A673 (cell line): ENCODE data around the gene ITLN1. TPM values are rescaled to one million over a fixed set of nuclear protein-coding genes. Genes with fewer than 3 reads are reported as not detected.

ENCODE experiments used
- BruUV-seq: library from RNA; stranded (reverse); fragments of 400-500 nt; replicated peaks from 2 replicates; lab custom pipeline; 2021; lab: Mats Ljungman, UMichigan
- CTCF ChIA-PET: fragments of 300-600 bp; sonication (Branson Sonifier 250); formaldehyde crosslinking; loops from one replicate; lab custom pipeline; 2022; ENCODE audit warnings: antibody characterized with exemption; lab: Charles Lee
- POLR2A ChIA-PET: fragments of 300-600 bp; sonication (Branson Sonifier 250); formaldehyde crosslinking; loops from one replicate; lab custom pipeline; 2022; ENCODE audit warnings: antibody characterized with exemption; ENCODE audit not compliant: low non-redundant PET; lab: Charles Lee
- DNase-seq: peaks from one replicate; pipeline ENCODE4 v3.0.0-alpha.2; 2015; ENCODE audit warnings: low spot score
- H3K27ac ChIP-seq: fragments of 200-600 bp; sonication (generic); 2 replicates; pipeline ENCODE4 v1.5.1; 2016; ENCODE audit warnings: mixed run types, low read depth, mild to moderate bottlenecking, mixed read lengths, antibody characterized with exemption, low read length; ENCODE audit not compliant: poor library complexity, severe bottlenecking
- H3K27me3 ChIP-seq: fragments of 200-600 bp; sonication (generic); replicated peaks from 2 replicates; pipeline ENCODE4 v1.6.1; 2017; ENCODE audit warnings: mixed run types, low read depth, mild to moderate bottlenecking, mixed read lengths, antibody characterized with exemption, low read length; ENCODE audit not compliant: insufficient read depth, poor library complexity
- H3K36me3 ChIP-seq: fragments of 200-600 bp; sonication (generic); 2 replicates; pipeline ENCODE4 v1.6.1; 2016; ENCODE audit warnings: mixed run types, mild to moderate bottlenecking, mixed read lengths, antibody characterized with exemption, low read length; ENCODE audit not compliant: insufficient read depth, poor library complexity, severe bottlenecking
- H3K4me1 ChIP-seq: fragments of 200-600 bp; sonication (generic); 2 replicates; pipeline ENCODE4 v1.6.1; 2017; ENCODE audit warnings: mixed run types, mild to moderate bottlenecking, mixed read lengths, antibody characterized with exemption, low read length; ENCODE audit not compliant: insufficient read depth, poor library complexity, severe bottlenecking
- H3K4me3 ChIP-seq: fragments of 200-600 bp; sonication (generic); 2 replicates; pipeline ENCODE4 v1.5.1; 2016; ENCODE audit warnings: low read depth, mixed run types, mild to moderate bottlenecking, mixed read lengths, low read length; ENCODE audit not compliant: poor library complexity, severe bottlenecking
- H3K9me3 ChIP-seq: fragments of 200-600 bp; sonication (generic); 2 replicates; pipeline ENCODE4 v1.6.1; 2016; ENCODE audit warnings: mixed run types, low read depth, mild to moderate bottlenecking, mixed read lengths, antibody characterized with exemption, low read length; ENCODE audit not compliant: poor library complexity, severe bottlenecking
- CTCF ChIP-seq: fragments of 300-800, 200-600 bp; sonication (generic); conservative IDR thresholded peaks from 2 replicates; pipeline ENCODE4 v1.5.1; 2017; ENCODE audit warnings: low read depth, mild to moderate bottlenecking, antibody characterized with exemption, low read length, moderate library complexity, mixed read lengths
- EZH2 ChIP-seq: fragments of 200-600 bp; sonication (generic); IDR thresholded peaks from 2 replicates; pipeline ENCODE4 v1.6.1; 2017; ENCODE audit warnings: borderline replicate concordance, low read depth, mild to moderate bottlenecking, mixed read lengths, antibody characterized with exemption, low read length; ENCODE audit not compliant: poor library complexity, severe bottlenecking
- intact Hi-C: fragments of 100-400 bp; cut with micrococcal nuclease; formaldehyde crosslinking; loops from one replicate; pipeline ENCODE4 v1.10.0; 2022; ENCODE audit not compliant: unreplicated experiment
- total RNA-seq: library from RNA; stranded (reverse); gene quantifications from 2 replicates; pipeline ENCODE4 v1.2.3, GENCODE V29; 2021

The ITLN1 gene
- total RNA-seq, 1 experiment from 2014 or later, result not detected

- TF ChIP-seq EZH2, result no peak
- no peak for TF ChIP-seq CTCF
- BruUV-seq, result no TSS peak
- intact Hi-C loops, result no loop called here
- Histone ChIP-seq H3K36me3 (no peaks in the 10 kb centered on the region), H3K4me3 (no peak within 1 kb of the TSS), H3K9me3 (no peaks in the 10 kb centered on the region), H3K27me3 (peaks cover 22% of the 10 kb centered on the region), H3K27ac (no peak within 1 kb of the TSS), H3K4me1 (no peaks in the 10 kb centered on the region)
- CTCF ChIA-PET, result interaction anchor here (0.6 kb wide), 1 partner anchor 492 kb away, joined by 8 read pairs; no protein-coding TSS in a partner anchor
- POLR2A ChIA-PET, result no interaction called here
- DNase-seq, result no peak
Measured at GRCh38 chr1:160862203-160863060, 22.5 kb downstream of the ITLN1 start, which contains the start of gene CD244. CD244 (minus strand) TSS chr1:160862887; CDS start chr1:160862677, 210 bp downstream.

GRCh38 chr1:160860840-160861505 lies 24.0 kb downstream of the ITLN1 start:
- Histone ChIP-seq H3K4me3 (no peak overlapping the region), H3K27ac (no peak overlapping the region), H3K36me3 (no peaks in the 10 kb centered on the region), H3K9me3 (no peaks in the 10 kb centered on the region), H3K4me1 (no peaks in the 10 kb centered on the region), H3K27me3 (peaks cover 27% of the 10 kb centered on the region)
- BruUV-seq, result no TSS peak
- DNase-seq, result no peak
- intact Hi-C loops, result no loop called here
- ChIA-PET POLR2A (no interaction called here), CTCF (no interaction called here)
- TF ChIP-seq EZH2 (no peak), CTCF (no peak)

GRCh38 chr1:160859166-160859565 lies 25.8 kb downstream of the ITLN1 start:
- no peak for DNase-seq
- Histone ChIP-seq H3K27ac (no peak overlapping the region), H3K4me1 (no peaks in the 10 kb centered on the region), H3K27me3 (peaks cover 27% of the 10 kb centered on the region), H3K9me3 (no peaks in the 10 kb centered on the region), H3K4me3 (no peak overlapping the region), H3K36me3 (no peaks in the 10 kb centered on the region)
- no TSS peak for BruUV-seq
- ChIA-PET POLR2A (no interaction called here), CTCF (no interaction called here)
- TF ChIP-seq CTCF (no peak), EZH2 (no peak)
- intact Hi-C loops, result no loop called here
